Heart left ventricle (tissue), 16 donors: ENCODE results near the gene LIPT2. TPM values are rescaled to one million over a fixed set of nuclear protein-coding genes. Genes with fewer than 3 reads are reported as not detected.

Experiments
- ATAC-seq, 4 donors: fragments of 200-7000 bp; cut with Tn5 transposase; one replicate each; pipeline ENCODE4 v1.9.1; 2020 to 2022; ENCODE audit warnings: moderate library complexity in 4 of 4, mild to moderate bottlenecking in 3 of 4, moderate number of reproducible peaks in 1 of 4
- DNase-seq, 5 donors: peaks; one replicate each; pipeline ENCODE4 v3.0.0-alpha.2; 2020
- H3K27ac ChIP-seq, 12 donors: fragments of 200-600 bp; sonication (generic) in 4 of 12; one replicate each; pipeline versions ENCODE4 v1.5.0 to v1.8.0; 2016 to 2022; ENCODE audit warnings: mild to moderate bottlenecking in 2 of 12
- H3K27me3 ChIP-seq, 9 donors: fragments of 200-600 bp; sonication (generic) in 2 of 9; one replicate each; pipeline versions ENCODE4 v1.5.1 to v1.8.0; 2016 to 2022; ENCODE audit warnings: mild to moderate bottlenecking in 3 of 9
- H3K36me3 ChIP-seq, 9 donors: fragments of 200-600 bp; sonication (generic) in 2 of 9; one replicate each; pipeline versions ENCODE4 v1.5.0 to v1.8.0; 2018 to 2022; ENCODE audit warnings: mild to moderate bottlenecking in 2 of 9
- H3K4me1 ChIP-seq, 12 donors: fragments of 200-600 bp; sonication (generic) in 4 of 12; one replicate each; pipeline versions ENCODE4 v1.5.0 to v1.8.0; 2016 to 2022; ENCODE audit warnings: mild to moderate bottlenecking in 3 of 12
- H3K4me3 ChIP-seq, 12 donors: fragments of 200-600 bp; sonication (generic) in 4 of 12; one replicate each; pipeline versions ENCODE4 v1.5.0 to v1.8.0; 2017 to 2022; ENCODE audit warnings: mild to moderate bottlenecking in 9 of 12, moderate library complexity in 4 of 12
- H3K9me3 ChIP-seq, 12 donors: fragments of 200-600 bp; sonication (generic) in 4 of 12; one replicate each; pipeline versions ENCODE4 v1.5.0 to v1.8.0; 2016 to 2022; ENCODE audit warnings: mild to moderate bottlenecking in 1 of 12
- POLR2A ChIP-seq, 2 donors: fragments of 450-650 bp; IDR thresholded peaks; one replicate each; pipeline ENCODE4 v1.6.1; 2017; ENCODE audit warnings: antibody characterized with exemption in 2 of 2, mild to moderate bottlenecking in 2 of 2, moderate library complexity in 2 of 2
- WGBS, 4 donors: extraction: QIAGEN DNeasy Blood & Tissue Kit in 2 of 4; methylation state at CpG; one replicate each; pipeline versions ENCODE4 v1.1.5 to v1.1.7; 2013 to 2018; 5-methylcytosine and 5-hydroxymethylcytosine counted together
- intact Hi-C, 10 donors: fragments of 100-400 bp; cut with DNase I; formaldehyde crosslinking; loops; one replicate each; pipeline versions ENCODE4 v1.11.1 to v1.14.2; 2022
- polyA plus RNA-seq, 2 donors: library from polyadenylated mRNA; stranded (reverse); fragments of 200-250 nt; gene quantifications; one replicate each; pipeline ENCODE4 v1.2.3, GENCODE V29; 2013
- total RNA-seq, 9 donors: library from RNA; depleted of rRNA in 2 of 9; stranded (reverse); fragments of >200 nt in 2 of 9; fragmentation: NEBNext Ultra II Directional in 3 of 9; extraction: Animal tissue kit (Norgen Biotek cat#: 25700) in 3 of 9; gene quantifications; one replicate each; pipeline versions ENCODE4 v1.1.0 to v1.2.4, GENCODE V29; 2016 to 2023
- TF ChIP-seq, protein P1 (sequence below), 12 donors: fragments of 200-600 bp; sonication (generic) in 4 of 12; IDR thresholded peaks; one replicate each; pipeline versions ENCODE4 v1.5.0 to v1.8.0; 2018 to 2022; ENCODE audit warnings: antibody characterized with exemption in 12 of 12, mild to moderate bottlenecking in 5 of 12
- donor health status: ischemic (EF 13 %, LVEDD 7.1; RV severe dilation, severe dysfunction).
- donor health status: healthy with polysubstance abuse.
- donor health status: DM: no; HTN: yes; CAD: no.
- donor health status: DM: no; HTN: no; CAD: no.
- donor health status: ischemic (EF 25% LVEDD 6.9; RV normal size, moderate dysfunction).
- donor health status: ischemic (EF 25% LVEDD 5.7; RV mildly dilated, moderate dysfunction).
- donor health status: healthy.
- donor health status: DM: yes; HTN: yes; CAD: no.
- donor health status: ischemic (EF 35%, LVEDD 5.7; RV mildly dilated, moderate dysfunction).
- donor health status: nonischemic (EF 11% LVEDD 7.7; RV severe dilation, severe dysfunction).
- donor health status: DM: yes; HTN: yes; CAD: no.
- donor health status: PGD.
- donor health status: ischemic (EF 29% LVEDD 5.4; RV normal size, mild dysfunction).
- donor health status: nonischemic (EF 23%, LVEDD 6.1; RV moderate dilation, normal function).

The LIPT2 gene
- total and polyA plus RNA-seq, 11 donors: 0.64 to 3.9 (median 1.4) TPM

- no peak overlapping the region for H3K27ac ChIP-seq
- H3K36me3 ChIP-seq: no peaks in the 10 kb centered on the region
- intact Hi-C loops: loop anchor here (1.0 to 10.0 kb wide), 13 partner anchors 51 to 487 kb away; partner anchors contain the start of gene PGM2L1 (in 1 of the 10)
- DNase-seq: peak in 2 of 5 donors; percentile 53 to 70
- peaks cover 0 to 6% (median 0%) of the 10 kb centered on the region in 12 donors for H3K4me1 ChIP-seq
- H3K4me3 ChIP-seq: no peak overlapping the region
- TF ChIP-seq, protein P1, sequence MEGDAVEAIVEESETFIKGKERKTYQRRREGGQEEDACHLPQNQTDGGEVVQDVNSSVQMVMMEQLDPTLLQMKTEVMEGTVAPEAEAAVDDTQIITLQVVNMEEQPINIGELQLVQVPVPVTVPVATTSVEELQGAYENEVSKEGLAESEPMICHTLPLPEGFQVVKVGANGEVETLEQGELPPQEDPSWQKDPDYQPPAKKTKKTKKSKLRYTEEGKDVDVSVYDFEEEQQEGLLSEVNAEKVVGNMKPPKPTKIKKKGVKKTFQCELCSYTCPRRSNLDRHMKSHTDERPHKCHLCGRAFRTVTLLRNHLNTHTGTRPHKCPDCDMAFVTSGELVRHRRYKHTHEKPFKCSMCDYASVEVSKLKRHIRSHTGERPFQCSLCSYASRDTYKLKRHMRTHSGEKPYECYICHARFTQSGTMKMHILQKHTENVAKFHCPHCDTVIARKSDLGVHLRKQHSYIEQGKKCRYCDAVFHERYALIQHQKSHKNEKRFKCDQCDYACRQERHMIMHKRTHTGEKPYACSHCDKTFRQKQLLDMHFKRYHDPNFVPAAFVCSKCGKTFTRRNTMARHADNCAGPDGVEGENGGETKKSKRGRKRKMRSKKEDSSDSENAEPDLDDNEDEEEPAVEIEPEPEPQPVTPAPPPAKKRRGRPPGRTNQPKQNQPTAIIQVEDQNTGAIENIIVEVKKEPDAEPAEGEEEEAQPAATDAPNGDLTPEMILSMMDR (IDR thresholded peaks at IDR 0.05): peak; percentile 48 to 83 (median 77)
- no peak for TF ChIP-seq POLR2A (IDR thresholded peaks at IDR 0.05)
- no peaks in the 10 kb centered on the region for H3K9me3 ChIP-seq
- 31 to 44% (median 38%) methylated on average over 2 of the region's 2 CpGs for WGBS, 4 donors
- ATAC-seq: peak; percentile 82 to 89 (median 87)
- H3K27me3 ChIP-seq: peaks cover 0 to 6% (median 0%) of the 10 kb centered on the region in 9 donors
Measured at GRCh38 chr11:74449369-74449931, 44.1 kb downstream of the LIPT2 start.

GRCh38 chr11:74447720-74448119 lies 45.8 kb downstream of the LIPT2 start:
- DNase-seq (no peak), ATAC-seq (no peak)
- Histone ChIP-seq H3K27ac (no peak overlapping the region), H3K4me3 (no peak overlapping the region), H3K4me1 (peaks cover 0 to 17% (median 0%) of the 10 kb centered on the region in 12 donors), H3K9me3 (no peaks in the 10 kb centered on the region), H3K27me3 (peaks cover 0 to 5% (median 0%) of the 10 kb centered on the region in 9 donors), H3K36me3 (no peaks in the 10 kb centered on the region)
- no peak for TF ChIP-seq POLR2A (IDR thresholded peaks at IDR 0.05)
- TF ChIP-seq, protein P1 (IDR thresholded peaks at IDR 0.05): no peak
- intact Hi-C loops: loop anchor here (2.0 to 10.0 kb wide), 10 partner anchors 49 to 485 kb away; partner anchors contain the start of gene PGM2L1 (in 1 of the 10)

DNA sequence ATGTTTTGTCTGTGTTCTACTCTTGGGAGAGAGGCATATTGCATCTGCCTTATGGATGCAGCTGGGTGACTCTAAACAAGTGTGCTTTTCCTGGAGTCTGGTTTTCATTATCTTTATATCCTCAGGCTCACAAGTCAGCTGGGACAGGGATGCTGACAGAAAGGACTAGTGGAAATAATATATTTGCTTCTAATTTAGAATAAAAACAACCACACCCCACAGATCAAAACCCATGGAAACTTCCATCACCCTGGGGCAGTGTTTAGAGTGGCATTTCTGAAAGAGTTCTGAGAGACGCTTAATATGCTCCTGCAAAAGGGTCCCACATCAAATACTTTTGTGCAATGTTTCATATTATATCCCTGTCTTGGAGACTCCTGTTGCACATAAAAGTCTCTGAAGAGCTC lies 47.0 kb downstream of the LIPT2 start:
- TF ChIP-seq, protein P1 (IDR thresholded peaks at IDR 0.05): no peak
- no peak for TF ChIP-seq POLR2A (IDR thresholded peaks at IDR 0.05)
- no peaks in the 10 kb centered on the region for H3K36me3 ChIP-seq
- H3K27ac ChIP-seq: no peak overlapping the region
- H3K4me3 ChIP-seq: no peak overlapping the region
- ATAC-seq (no peak), DNase-seq (no peak)
- H3K27me3 ChIP-seq: no peaks in the 10 kb centered on the region
- no peaks in the 10 kb centered on the region for H3K9me3 ChIP-seq
- intact Hi-C loops: loop anchor here in 5 of 10 donors (5.0 to 10.0 kb wide), 4 partner anchors 59 to 484 kb away; no protein-coding TSS in a partner anchor
- 83 to 87% (median 86%) methylated on average over 1 of the region's 1 CpG for WGBS, 4 donors
- peaks cover 0 to 20% (median 0%) of the 10 kb centered on the region in 12 donors for H3K4me1 ChIP-seq

GRCh38 chr11:74444173-74444826 lies 49.2 kb downstream of the LIPT2 start:
- 63 to 70% (median 64%) methylated on average over 9 of the region's 9 CpGs for WGBS, 4 donors
- ATAC-seq (no peak), DNase-seq (no peak)
- Histone ChIP-seq H3K36me3 (no peaks in the 10 kb centered on the region), H3K4me1 (peaks cover 0 to 19% (median 0%) of the 10 kb centered on the region in 12 donors), H3K27me3 (no peaks in the 10 kb centered on the region), H3K4me3 (no peak overlapping the region), H3K9me3 (peaks cover 0 to 5% (median 0%) of the 10 kb centered on the region in 12 donors), H3K27ac (no peak overlapping the region)
- no peak for TF ChIP-seq POLR2A (IDR thresholded peaks at IDR 0.05)
- TF ChIP-seq, protein P1 (IDR thresholded peaks at IDR 0.05): no peak
- intact Hi-C loops: loop anchor here in 3 of 10 donors (10.0 kb wide), 1 partner anchor 479 kb away; no protein-coding TSS in a partner anchor
